HepG2 (cell line): ENCODE results near the gene CAB39. TPM values are rescaled to one million over a fixed set of nuclear protein-coding genes. Genes with fewer than 3 reads are reported as not detected.
A peak's percentile ranks its signal among the peaks of the same experiment; 100 is the strongest.

Experiments
- BHLHE40 ChIP-seq: IDR thresholded peaks from 2 replicates; pipeline ENCODE4 v1.6.1; 2011; ENCODE audit warnings: low read length, improper control_type of control experiment
- CBX2 ChIP-seq, 2 experiments: fragments of 200-600 bp in 1 of 2; sonication (generic); formaldehyde crosslinking in 1 of 2; IDR thresholded peaks; 2 replicates each; pipeline versions ENCODE4 v1.7.0 to v1.8.1; 2018 to 2022; ENCODE audit warnings: low read depth in 2 of 2, low read length in 1 of 2, mild to moderate bottlenecking in 1 of 2, missing genetic modification reagents in 1 of 2
- CBX5 ChIP-seq: sonication (generic); formaldehyde crosslinking; IDR thresholded peaks from 2 replicates; pipeline ENCODE4 v1.4.0; 2020; ENCODE audit warnings: missing genetic modification reagents, borderline replicate concordance
- CREB1 ChIP-seq, 2 experiments: fragments of 450-650 bp in 1 of 2; IDR thresholded peaks; 2 replicates each; pipeline ENCODE4 v1.6.1; 2016 to 2017; ENCODE audit warnings: control low read depth in 1 of 2, mild to moderate bottlenecking in 1 of 2, missing compliant biosample characterization in 1 of 2, missing genetic modification characterization in 1 of 2
- JUN ChIP-seq: sonication (generic); formaldehyde crosslinking; IDR thresholded peaks from 2 replicates; pipeline ENCODE4 v1.4.0; 2020; ENCODE audit warnings: mild to moderate bottlenecking, missing genetic modification reagents
- JUND ChIP-seq: sonication (generic); formaldehyde crosslinking; IDR thresholded peaks from 2 replicates; pipeline ENCODE4 v1.8.0; 2022; ENCODE audit warnings: mild to moderate bottlenecking, missing genetic modification reagents
- LCORL ChIP-seq, 2 experiments: fragments of 450-650 bp in 1 of 2; sonication (generic) in 1 of 2; formaldehyde crosslinking in 1 of 2; IDR thresholded peaks; 2 replicates each; pipeline versions ENCODE4 v1.5.0 to v1.6.1; 2017 to 2020; ENCODE audit warnings: antibody characterized with exemption in 1 of 2, missing genetic modification reagents in 1 of 2
- NR2F6 ChIP-seq, 2 experiments: IDR thresholded peaks; 2 replicates each; pipeline ENCODE4 v1.6.1; 2016; ENCODE audit warnings: antibody characterized with exemption in 1 of 2, mild to moderate bottlenecking in 1 of 2
- SALL1 ChIP-seq: sonication (generic); formaldehyde crosslinking; IDR thresholded peaks from 2 replicates; pipeline ENCODE4 v1.8.0; 2022; ENCODE audit warnings: mild to moderate bottlenecking, missing genetic modification reagents
- TBX3 ChIP-seq: fragments of 450-650 bp; IDR thresholded peaks from 2 replicates; pipeline ENCODE4 v1.6.1; 2017; ENCODE audit warnings: antibody characterized with exemption, mild to moderate bottlenecking, inconsistent platforms, borderline replicate concordance
- ZNF790 ChIP-seq: sonication (generic); formaldehyde crosslinking; IDR thresholded peaks from 2 replicates; pipeline ENCODE4 v1.8.0; 2022; ENCODE audit warnings: missing genetic modification reagents, mild to moderate bottlenecking, borderline replicate concordance
- polyA plus RNA-seq, 8 experiments: library from polyadenylated mRNA; depleted of rRNA in 3 of 8; stranded (reverse) in 7 of 8; unstranded in 1 of 8; fragments of >200 nt; fragmentation: Illumina TruSeq in 4 of 8; extraction: Trizol in 4 of 8; gene quantifications; 2 replicates each; pipeline versions ENCODE4 v1.2.1 to v1.2.3, GENCODE V29; 2011 to 2016; ENCODE audit warnings: low read depth in 4 of 8, missing spikeins in 1 of 8, mixed read lengths in 1 of 8; ENCODE audit not compliant: insufficient read depth in 1 of 8
- total RNA-seq, 5 experiments: library from RNA; depleted of rRNA; stranded (reverse); fragments of >200 nt; fragmentation: Illumina TruSeq; extraction: Trizol; gene quantifications; 2 replicates each; pipeline ENCODE4 v1.2.3, GENCODE V29; 2016; ENCODE audit warnings: low read depth in 1 of 5
- TF ChIP-seq, protein P1 (sequence below): sonication (generic); formaldehyde crosslinking; IDR thresholded peaks from 2 replicates; pipeline ENCODE4 v1.4.0; 2020; ENCODE audit warnings: missing genetic modification reagents, borderline replicate concordance
- TF ChIP-seq, protein P2 (sequence below): sonication (generic); formaldehyde crosslinking; IDR thresholded peaks from 2 replicates; pipeline ENCODE4 v1.5.1; 2020; ENCODE audit warnings: mild to moderate bottlenecking, moderate library complexity, missing genetic modification reagents
- TF ChIP-seq, protein P3 (sequence below): IDR thresholded peaks from 2 replicates; pipeline ENCODE4 v1.6.1; 2016; ENCODE audit warnings: low read depth, borderline replicate concordance
- TF ChIP-seq, protein P4 (sequence below): sonication (generic); formaldehyde crosslinking; IDR thresholded peaks from 2 replicates; pipeline ENCODE4 v1.9.0; 2022; ENCODE audit warnings: low read depth, missing genetic modification reagents
- TF ChIP-seq, protein P5 (sequence below): sonication (generic); formaldehyde crosslinking; IDR thresholded peaks from 2 replicates; pipeline ENCODE4 v1.5.1; 2020; ENCODE audit warnings: mild to moderate bottlenecking, missing genetic modification reagents
- TF ChIP-seq, protein P6 (sequence below): IDR thresholded peaks from 2 replicates; pipeline ENCODE4 v1.6.1; 2016; ENCODE audit warnings: low read depth

The CAB39 gene
- total and polyA plus RNA-seq, 2 of the 13 experiments (the other 11 are each of a cell fraction or from before 2014, with no cell fraction given): 19.3 to 45.3 TPM

DNA sequence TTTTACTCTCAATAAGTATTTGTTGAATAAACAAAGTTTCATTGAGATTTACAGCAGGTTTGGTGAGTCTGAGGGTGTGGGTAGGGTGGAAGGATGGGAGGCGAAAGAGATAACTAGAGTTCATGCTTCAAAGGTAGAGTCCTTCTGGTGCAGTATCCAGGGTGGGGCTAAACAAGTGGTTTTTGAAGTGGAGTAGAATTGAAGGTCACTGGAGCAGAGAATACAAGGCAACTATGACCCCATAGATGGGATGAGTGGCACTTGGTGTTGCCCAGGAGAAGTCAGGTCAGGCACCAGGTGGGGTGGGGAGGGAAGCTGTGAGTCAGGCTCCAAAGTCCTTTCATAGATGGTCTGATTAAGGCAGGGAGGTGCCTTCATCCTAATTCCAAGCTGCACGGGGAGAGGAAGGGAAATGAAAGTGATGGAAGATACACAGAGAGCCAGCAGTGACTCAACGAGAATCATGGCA, 6.6 kb upstream of the CAB39 start (continued):
- TF ChIP-seq, protein P1, sequence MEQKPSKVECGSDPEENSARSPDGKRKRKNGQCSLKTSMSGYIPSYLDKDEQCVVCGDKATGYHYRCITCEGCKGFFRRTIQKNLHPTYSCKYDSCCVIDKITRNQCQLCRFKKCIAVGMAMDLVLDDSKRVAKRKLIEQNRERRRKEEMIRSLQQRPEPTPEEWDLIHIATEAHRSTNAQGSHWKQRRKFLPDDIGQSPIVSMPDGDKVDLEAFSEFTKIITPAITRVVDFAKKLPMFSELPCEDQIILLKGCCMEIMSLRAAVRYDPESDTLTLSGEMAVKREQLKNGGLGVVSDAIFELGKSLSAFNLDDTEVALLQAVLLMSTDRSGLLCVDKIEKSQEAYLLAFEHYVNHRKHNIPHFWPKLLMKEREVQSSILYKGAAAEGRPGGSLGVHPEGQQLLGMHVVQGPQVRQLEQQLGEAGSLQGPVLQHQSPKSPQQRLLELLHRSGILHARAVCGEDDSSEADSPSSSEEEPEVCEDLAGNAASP (CRISPR knock-in tag): peak; percentile 50; the same call in 1 of the 2 replicates
- TF ChIP-seq, protein P2, sequence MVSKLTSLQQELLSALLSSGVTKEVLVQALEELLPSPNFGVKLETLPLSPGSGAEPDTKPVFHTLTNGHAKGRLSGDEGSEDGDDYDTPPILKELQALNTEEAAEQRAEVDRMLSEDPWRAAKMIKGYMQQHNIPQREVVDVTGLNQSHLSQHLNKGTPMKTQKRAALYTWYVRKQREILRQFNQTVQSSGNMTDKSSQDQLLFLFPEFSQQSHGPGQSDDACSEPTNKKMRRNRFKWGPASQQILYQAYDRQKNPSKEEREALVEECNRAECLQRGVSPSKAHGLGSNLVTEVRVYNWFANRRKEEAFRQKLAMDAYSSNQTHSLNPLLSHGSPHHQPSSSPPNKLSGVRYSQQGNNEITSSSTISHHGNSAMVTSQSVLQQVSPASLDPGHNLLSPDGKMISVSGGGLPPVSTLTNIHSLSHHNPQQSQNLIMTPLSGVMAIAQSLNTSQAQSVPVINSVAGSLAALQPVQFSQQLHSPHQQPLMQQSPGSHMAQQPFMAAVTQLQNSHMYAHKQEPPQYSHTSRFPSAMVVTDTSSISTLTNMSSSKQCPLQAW (CRISPR knock-in tag): 0 out of 2 replicates have a peak, but pooled peaks have one; percentile 41
- TF ChIP-seq TBX3 (peak; percentile 79; the same call in 1 of the 2 replicates), BHLHE40 (peak; percentile 54; the same call in 1 of the 2 replicates), JUND (peak; percentile 77; the same call in 1 of the 2 replicates), CBX5 (CRISPR knock-in tag) (0 out of 2 replicates have a peak, but pooled peaks have one; percentile 22), LCORL (IDR thresholded peaks at IDR 0.05) (peak; percentile 50; the same call in 1 of the 2 replicates), LCORL (CRISPR knock-in tag; IDR thresholded peaks at IDR 0.05) (peak; percentile 76; the same call in 1 of the 2 replicates), NR2F6 (IDR thresholded peaks at IDR 0.05) (peak; percentile 87), NR2F6 (CRISPR knock-in tag; IDR thresholded peaks at IDR 0.05) (peak; percentile 72), JUN (CRISPR knock-in tag) (peak; percentile 91), SALL1 (CRISPR knock-in tag) (peak; percentile 88), CREB1 (IDR thresholded peaks at IDR 0.05) (no peak), CREB1 (CRISPR knock-in tag; IDR thresholded peaks at IDR 0.05) (peak; percentile 59; the same call in 1 of the 2 replicates), ZNF790 (no peak), CBX2 (IDR thresholded peaks at IDR 0.05; ENCODE audit: low read depth, low read length) (no peak), CBX2 (CRISPR knock-in tag; IDR thresholded peaks at IDR 0.05; ENCODE audit: low read depth) (no peak)
- TF ChIP-seq, protein P3, sequence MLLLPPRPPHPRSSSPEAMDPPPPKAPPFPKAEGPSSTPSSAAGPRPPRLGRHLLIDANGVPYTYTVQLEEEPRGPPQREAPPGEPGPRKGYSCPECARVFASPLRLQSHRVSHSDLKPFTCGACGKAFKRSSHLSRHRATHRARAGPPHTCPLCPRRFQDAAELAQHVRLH: no peak
- TF ChIP-seq, protein P4, sequence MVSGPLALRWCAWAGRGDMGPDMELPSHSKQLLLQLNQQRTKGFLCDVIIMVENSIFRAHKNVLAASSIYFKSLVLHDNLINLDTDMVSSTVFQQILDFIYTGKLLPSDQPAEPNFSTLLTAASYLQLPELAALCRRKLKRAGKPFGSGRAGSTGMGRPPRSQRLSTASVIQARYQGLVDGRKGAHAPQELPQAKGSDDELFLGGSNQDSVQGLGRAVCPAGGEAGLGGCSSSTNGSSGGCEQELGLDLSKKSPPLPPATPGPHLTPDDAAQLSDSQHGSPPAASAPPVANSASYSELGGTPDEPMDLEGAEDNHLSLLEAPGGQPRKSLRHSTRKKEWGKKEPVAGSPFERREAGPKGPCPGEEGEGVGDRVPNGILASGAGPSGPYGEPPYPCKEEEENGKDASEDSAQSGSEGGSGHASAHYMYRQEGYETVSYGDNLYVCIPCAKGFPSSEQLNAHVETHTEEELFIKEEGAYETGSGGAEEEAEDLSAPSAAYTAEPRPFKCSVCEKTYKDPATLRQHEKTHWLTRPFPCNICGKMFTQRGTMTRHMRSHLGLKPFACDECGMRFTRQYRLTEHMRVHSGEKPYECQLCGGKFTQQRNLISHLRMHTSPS (CRISPR knock-in tag): 0 out of 2 replicates have a peak, but pooled peaks have one; percentile 46
- TF ChIP-seq, protein P5, sequence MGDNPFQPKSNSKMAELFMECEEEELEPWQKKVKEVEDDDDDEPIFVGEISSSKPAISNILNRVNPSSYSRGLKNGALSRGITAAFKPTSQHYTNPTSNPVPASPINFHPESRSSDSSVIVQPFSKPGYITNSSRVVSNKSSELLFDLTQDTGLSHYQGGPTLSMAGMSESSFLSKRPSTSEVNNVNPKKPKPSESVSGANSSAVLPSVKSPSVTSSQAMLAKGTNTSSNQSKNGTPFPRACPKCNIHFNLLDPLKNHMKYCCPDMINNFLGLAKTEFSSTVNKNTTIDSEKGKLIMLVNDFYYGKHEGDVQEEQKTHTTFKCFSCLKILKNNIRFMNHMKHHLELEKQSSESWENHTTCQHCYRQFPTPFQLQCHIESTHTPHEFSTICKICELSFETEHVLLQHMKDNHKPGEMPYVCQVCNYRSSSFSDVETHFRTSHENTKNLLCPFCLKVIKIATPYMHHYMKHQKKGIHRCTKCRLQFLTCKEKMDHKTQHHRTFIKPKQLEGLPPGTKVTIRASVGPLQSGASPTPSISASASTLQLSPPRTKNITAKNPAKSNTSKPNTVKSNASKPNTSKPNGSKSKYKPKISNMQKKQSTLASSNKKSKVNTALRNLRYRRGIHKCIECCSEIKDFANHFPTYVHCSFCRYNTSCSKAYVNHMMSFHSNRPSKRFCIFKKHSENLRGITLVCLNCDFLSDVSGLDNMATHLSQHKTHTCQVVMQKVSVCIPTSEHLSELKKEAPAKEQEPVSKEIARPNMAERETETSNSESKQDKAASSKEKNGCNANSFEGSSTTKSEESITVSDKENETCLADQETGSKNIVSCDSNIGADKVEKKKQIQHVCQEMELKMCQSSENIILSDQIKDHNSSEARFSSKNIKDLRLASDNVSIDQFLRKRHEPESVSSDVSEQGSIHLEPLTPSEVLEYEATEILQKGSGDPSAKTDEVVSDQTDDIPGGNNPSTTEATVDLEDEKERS (CRISPR knock-in tag): peak; percentile 68; the same call in 1 of the 2 replicates
- TF ChIP-seq, protein P6, sequence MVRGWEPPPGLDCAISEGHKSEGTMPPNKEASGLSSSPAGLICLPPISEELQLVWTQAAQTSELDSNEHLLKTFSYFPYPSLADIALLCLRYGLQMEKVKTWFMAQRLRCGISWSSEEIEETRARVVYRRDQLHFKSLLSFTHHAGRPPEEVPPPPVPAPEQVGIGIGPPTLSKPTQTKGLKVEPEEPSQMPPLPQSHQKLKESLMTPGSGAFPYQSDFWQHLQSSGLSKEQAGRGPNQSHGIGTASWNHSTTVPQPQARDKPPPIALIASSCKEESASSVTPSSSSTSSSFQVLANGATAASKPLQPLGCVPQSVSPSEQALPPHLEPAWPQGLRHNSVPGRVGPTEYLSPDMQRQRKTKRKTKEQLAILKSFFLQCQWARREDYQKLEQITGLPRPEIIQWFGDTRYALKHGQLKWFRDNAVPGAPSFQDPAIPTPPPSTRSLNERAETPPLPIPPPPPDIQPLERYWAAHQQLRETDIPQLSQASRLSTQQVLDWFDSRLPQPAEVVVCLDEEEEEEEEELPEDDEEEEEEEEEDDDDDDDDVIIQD (CRISPR knock-in tag): 0 out of 2 replicates have a peak, but pooled peaks have one; percentile 43
